Mesendoderm (in vitro differentiated cells): ENCODE measurements around the gene MAPRE3.

ENCODE experiments used
- DNase-seq: peaks from one replicate; pipeline ENCODE4 v3.0.0; 2013
- H2AK5ac ChIP-seq: 2 replicates; pipeline ENCODE4 v1.6.1; 2013; ENCODE audit warnings: low read length, inconsistent platforms
- H2BK120ac ChIP-seq: 2 replicates; pipeline ENCODE4 v1.6.1; 2013; ENCODE audit warnings: low read depth, mild to moderate bottlenecking, low read length, moderate library complexity, mixed read lengths
- H2BK15ac ChIP-seq: replicated peaks from 2 replicates; pipeline ENCODE4 v1.6.1; 2013; ENCODE audit warnings: low read depth, mild to moderate bottlenecking, moderate library complexity
- H2BK5ac ChIP-seq: 2 replicates; pipeline ENCODE4 v1.6.1; 2013; ENCODE audit warnings: low read length, inconsistent platforms
- H3K18ac ChIP-seq: 2 replicates; pipeline ENCODE4 v1.6.1; 2013; ENCODE audit warnings: mild to moderate bottlenecking, low read length, mixed read lengths
- H3K23ac ChIP-seq: one replicate; pipeline ENCODE4 v1.6.1; 2013; ENCODE audit warnings: low read length
- H3K27ac ChIP-seq: 2 replicates; pipeline ENCODE4 v1.5.1; 2013; ENCODE audit warnings: low read depth, mild to moderate bottlenecking, inconsistent platforms, low read length, moderate library complexity
- H3K27me3 ChIP-seq: 2 replicates; pipeline ENCODE4 v1.6.1; 2013; ENCODE audit warnings: low read length, control low read depth, mild to moderate bottlenecking, inconsistent platforms; ENCODE audit not compliant: insufficient read depth, poor library complexity
- H3K36me3 ChIP-seq: 2 replicates; pipeline ENCODE4 v1.6.1; 2013; ENCODE audit warnings: low read length, inconsistent platforms; ENCODE audit not compliant: control insufficient read depth, insufficient read depth
- H3K4ac ChIP-seq: one replicate; pipeline ENCODE4 v1.6.1; 2013; ENCODE audit warnings: low read depth, mild to moderate bottlenecking, low read length, moderate library complexity
- H3K4me1 ChIP-seq: 2 replicates; pipeline ENCODE4 v1.6.1; 2013; ENCODE audit warnings: low read depth, low read length, inconsistent platforms; ENCODE audit not compliant: control insufficient read depth
- H3K4me2 ChIP-seq: 2 replicates; pipeline ENCODE4 v1.6.1; 2013; ENCODE audit warnings: low read length
- H3K4me3 ChIP-seq: 2 replicates; pipeline ENCODE4 v1.5.1; 2013; ENCODE audit warnings: mild to moderate bottlenecking, low read length
- H3K56ac ChIP-seq: one replicate; pipeline ENCODE4 v1.6.1; 2013; ENCODE audit warnings: low read length
- H3K79me1 ChIP-seq: 2 replicates; pipeline ENCODE4 v1.6.1; 2013; ENCODE audit warnings: low read length, inconsistent platforms
- H3K79me2 ChIP-seq: 2 replicates; pipeline ENCODE4 v1.6.1; 2013; ENCODE audit warnings: mild to moderate bottlenecking, low read length; ENCODE audit not compliant: control insufficient read depth, insufficient read depth
- H3K9ac ChIP-seq: 2 replicates; pipeline ENCODE4 v1.6.1; 2013; ENCODE audit warnings: low read length, inconsistent platforms
- H4K5ac ChIP-seq: one replicate; pipeline ENCODE4 v1.6.1; 2013; ENCODE audit warnings: low read length
- H4K8ac ChIP-seq: one replicate; pipeline ENCODE4 v1.6.1; 2013; ENCODE audit warnings: low read depth, mild to moderate bottlenecking, control low read depth, low read length, moderate library complexity
- WGBS: extraction: QIAGEN DNeasy Blood & Tissue Kit; methylation state at CpG from one replicate; pipeline ENCODE4 v1.1.7; 2013; ENCODE audit warnings: low lambda C conversion rate, missing lambda C conversion rate; ENCODE audit not compliant: insufficient coverage; ENCODE audit errors: extremely low coverage; 5-methylcytosine and 5-hydroxymethylcytosine counted together

MAPRE3 gene

DNA sequence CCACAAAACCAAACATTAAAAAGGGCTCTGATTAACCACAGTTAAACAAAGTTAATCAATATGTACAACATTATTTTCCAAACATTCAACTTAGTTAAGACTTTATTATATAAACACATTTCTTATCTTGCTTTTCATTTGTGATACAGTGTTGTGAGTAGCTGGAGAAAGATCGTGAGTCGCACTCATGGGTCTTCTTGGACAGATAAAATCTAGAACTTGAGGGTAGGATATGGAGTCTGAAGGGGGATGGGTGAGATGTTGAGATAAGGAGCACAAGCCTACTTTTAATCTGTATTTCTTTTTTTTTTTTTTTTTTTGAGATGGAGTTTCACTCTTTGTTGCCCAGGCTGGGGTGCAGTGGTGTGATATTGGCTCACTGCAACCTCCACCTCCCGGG is 39.7 kb downstream of the MAPRE3 start:
- H4K5ac ChIP-seq, result no peak overlapping the region
- no peaks in the 10 kb centered on the region for H3K36me3 ChIP-seq
- no peak overlapping the region for H3K18ac ChIP-seq
- H3K27ac ChIP-seq, result no peak overlapping the region
- H3K9ac ChIP-seq, result no peak overlapping the region
- H2BK120ac ChIP-seq, result no peak overlapping the region
- no peak overlapping the region for H3K4ac ChIP-seq
- no peak overlapping the region for H2BK5ac ChIP-seq
- WGBS, result no CpG with 5 or more reads among the region's 3 CpGs
- no peak overlapping the region for H3K23ac ChIP-seq
- H3K79me2 ChIP-seq, result no peaks in the 10 kb centered on the region
- no peak for DNase-seq
- H3K79me1 ChIP-seq, result no peaks in the 10 kb centered on the region
- no peak overlapping the region for H3K4me2 ChIP-seq
- no peaks in the 10 kb centered on the region for H3K27me3 ChIP-seq
- no peaks in the 10 kb centered on the region for H3K4me1 ChIP-seq
- H4K8ac ChIP-seq, result no peak overlapping the region
- no peak overlapping the region for H3K56ac ChIP-seq
- H2BK15ac ChIP-seq, result no peak overlapping the region
- H2AK5ac ChIP-seq, result no peak overlapping the region
- no peak overlapping the region for H3K4me3 ChIP-seq

- Histone ChIP-seq H3K4me2 (no peak overlapping the region), H3K27me3 (no peaks in the 10 kb centered on the region), H3K9ac (no peak overlapping the region), H3K27ac (no peak overlapping the region), H3K23ac (no peak overlapping the region), H3K4me3 (no peak overlapping the region), H3K4ac (no peak overlapping the region), H2AK5ac (no peak overlapping the region), H3K4me1 (peaks cover 3% of the 10 kb centered on the region), H3K18ac (no peak overlapping the region), H2BK15ac (no peak overlapping the region), H2BK120ac (no peak overlapping the region), H4K5ac (no peak overlapping the region), H4K8ac (no peak overlapping the region), H3K56ac (no peak overlapping the region), H3K36me3 (no peaks in the 10 kb centered on the region), H2BK5ac (no peak overlapping the region), H3K79me1 (no peaks in the 10 kb centered on the region), H3K79me2 (no peaks in the 10 kb centered on the region)
- WGBS, result no CpG with 5 or more reads among the region's 4 CpGs
- no peak for DNase-seq
Observed at GRCh38 chr2:27013738-27014137, 43.3 kb downstream of the MAPRE3 start.

DNA sequence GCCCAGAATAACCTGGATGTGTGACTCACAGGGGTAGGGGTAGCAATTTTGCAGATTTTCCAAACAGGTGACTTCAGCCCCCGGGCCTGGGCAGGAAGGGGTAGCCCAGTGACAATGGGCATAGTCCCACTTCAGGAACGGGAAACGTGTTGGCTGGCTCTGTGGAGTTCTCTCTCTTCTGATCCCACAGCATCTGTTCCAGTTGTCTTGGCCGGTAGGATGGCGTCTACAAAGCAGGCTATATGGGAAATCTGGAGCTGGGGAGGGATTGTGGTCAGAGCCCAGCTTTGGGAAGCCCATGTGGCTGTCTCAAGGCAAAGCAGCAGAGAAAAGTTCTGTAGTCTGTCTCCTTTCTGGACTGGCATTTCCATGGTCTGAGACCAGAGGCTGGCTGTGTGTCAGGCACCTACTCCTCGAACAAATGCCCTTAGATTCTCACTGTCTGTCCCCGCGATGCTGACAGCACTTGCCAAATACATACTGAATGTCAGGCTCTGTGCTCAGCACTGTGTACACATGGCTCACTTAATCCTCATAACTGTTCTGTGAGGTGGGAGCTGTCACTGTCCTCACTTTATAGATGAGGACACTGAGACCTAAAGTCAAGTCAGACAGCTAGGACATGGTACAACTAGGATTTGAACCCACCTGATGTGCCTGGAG is 44.5 kb downstream of the MAPRE3 start:
- H3K56ac ChIP-seq, result peak overlapping the region; percentile 64
- DNase-seq, result no peak
- no peak overlapping the region for H3K4me2 ChIP-seq
- no peak overlapping the region for H4K8ac ChIP-seq
- no peaks in the 10 kb centered on the region for H3K27me3 ChIP-seq
- no peaks in the 10 kb centered on the region for H3K79me1 ChIP-seq
- no peaks in the 10 kb centered on the region for H3K79me2 ChIP-seq
- WGBS, result no CpG with 5 or more reads among the region's 8 CpGs
- no peak overlapping the region for H2BK15ac ChIP-seq
- no peak overlapping the region for H2BK5ac ChIP-seq
- peaks cover 3% of the 10 kb centered on the region for H3K4me1 ChIP-seq
- no peak overlapping the region for H3K18ac ChIP-seq
- H3K36me3 ChIP-seq, result no peaks in the 10 kb centered on the region
- H4K5ac ChIP-seq, result no peak overlapping the region
- H3K4ac ChIP-seq, result no peak overlapping the region
- H2AK5ac ChIP-seq, result no peak overlapping the region
- H3K27ac ChIP-seq, result no peak overlapping the region
- no peak overlapping the region for H2BK120ac ChIP-seq
- no peak overlapping the region for H3K4me3 ChIP-seq
- H3K9ac ChIP-seq, result no peak overlapping the region
- no peak overlapping the region for H3K23ac ChIP-seq

DNA sequence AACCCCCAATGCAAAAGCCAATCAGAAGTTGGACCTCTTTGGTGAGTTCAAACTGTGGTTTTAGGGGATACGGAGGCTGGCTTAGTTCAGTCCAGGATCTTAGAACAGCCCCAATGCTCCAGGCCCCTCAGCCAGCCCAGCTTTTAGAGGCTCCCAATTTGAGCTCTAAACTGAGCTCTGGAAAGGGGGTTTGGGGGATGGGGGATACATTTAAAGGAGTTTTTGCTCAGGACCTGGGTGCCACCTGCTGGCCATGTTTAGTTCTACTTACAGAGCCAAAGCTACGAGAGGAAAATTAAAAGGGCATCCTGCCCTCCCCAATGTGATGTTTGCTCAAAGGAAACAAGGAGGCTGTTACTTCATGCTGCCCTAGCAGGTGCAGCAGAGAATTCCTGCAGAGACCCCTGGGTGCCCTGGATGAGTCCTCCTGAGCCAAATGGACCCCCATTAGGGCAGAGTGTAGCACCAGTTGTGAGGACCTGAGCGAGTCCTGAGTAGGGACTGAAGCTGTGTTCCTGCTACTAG is 46.4 kb downstream of the MAPRE3 start:
- H4K8ac ChIP-seq, result no peak overlapping the region
- WGBS, result no CpG with 5 or more reads among the region's 3 CpGs
- H3K9ac ChIP-seq, result no peak overlapping the region
- peaks cover 3% of the 10 kb centered on the region for H3K4me1 ChIP-seq
- H3K79me2 ChIP-seq, result no peaks in the 10 kb centered on the region
- H3K27me3 ChIP-seq, result no peaks in the 10 kb centered on the region
- no peak overlapping the region for H3K27ac ChIP-seq
- no peaks in the 10 kb centered on the region for H3K79me1 ChIP-seq
- no peak overlapping the region for H3K56ac ChIP-seq
- no peak overlapping the region for H3K18ac ChIP-seq
- no peak overlapping the region for H3K4me2 ChIP-seq
- no peak overlapping the region for H2AK5ac ChIP-seq
- H2BK120ac ChIP-seq, result no peak overlapping the region
- H4K5ac ChIP-seq, result no peak overlapping the region
- no peaks in the 10 kb centered on the region for H3K36me3 ChIP-seq
- H3K4ac ChIP-seq, result no peak overlapping the region
- no peak overlapping the region for H3K4me3 ChIP-seq
- no peak overlapping the region for H3K23ac ChIP-seq
- H2BK5ac ChIP-seq, result no peak overlapping the region
- no peak overlapping the region for H2BK15ac ChIP-seq
- DNase-seq, result peak; percentile 86

- Histone ChIP-seq H3K36me3 (no peaks in the 10 kb centered on the region), H3K18ac (no peak overlapping the region), H4K8ac (no peak overlapping the region), H3K56ac (no peak overlapping the region), H3K4ac (no peak overlapping the region), H2BK5ac (no peak overlapping the region), H2AK5ac (no peak overlapping the region), H3K4me2 (no peak overlapping the region), H3K23ac (no peak overlapping the region), H3K9ac (no peak overlapping the region), H3K27ac (no peak overlapping the region), H2BK120ac (no peak overlapping the region), H3K4me3 (no peak overlapping the region), H3K27me3 (no peaks in the 10 kb centered on the region), H2BK15ac (no peak overlapping the region), H3K4me1 (peaks cover 3% of the 10 kb centered on the region), H3K79me1 (no peaks in the 10 kb centered on the region), H3K79me2 (no peaks in the 10 kb centered on the region), H4K5ac (no peak overlapping the region)
- no peak for DNase-seq
- no CpG with 5 or more reads among the region's 3 CpGs for WGBS
Observed at GRCh38 chr2:27018142-27018541, 47.7 kb downstream of the MAPRE3 start.

DNA sequence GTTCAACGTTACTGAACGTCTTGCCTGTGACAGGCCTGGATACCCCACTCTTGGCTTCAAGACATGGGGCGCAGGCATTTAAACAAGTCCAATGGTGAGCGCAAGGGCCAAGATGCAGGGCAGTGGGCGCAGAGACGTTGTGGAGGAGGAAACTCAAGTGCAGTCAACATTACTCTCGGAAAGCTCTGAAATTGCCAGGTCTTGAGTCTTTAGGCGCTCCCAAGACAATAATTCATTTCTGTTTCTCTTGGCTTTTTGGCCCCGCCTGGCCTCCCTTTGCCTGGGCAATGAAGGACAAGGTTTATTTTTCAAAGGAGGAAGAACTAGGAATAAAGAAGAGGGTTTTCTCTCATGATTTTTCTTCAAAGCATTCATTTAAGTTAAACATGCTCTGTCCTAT is 49.0 kb downstream of the MAPRE3 start:
- Histone ChIP-seq H3K18ac (no peak overlapping the region), H3K4ac (no peak overlapping the region), H3K27ac (no peak overlapping the region), H3K23ac (no peak overlapping the region), H2BK5ac (no peak overlapping the region), H4K8ac (no peak overlapping the region), H4K5ac (no peak overlapping the region), H3K79me1 (no peaks in the 10 kb centered on the region), H2AK5ac (no peak overlapping the region), H3K9ac (no peak overlapping the region), H3K4me1 (peaks cover 3% of the 10 kb centered on the region), H2BK15ac (no peak overlapping the region), H3K4me2 (no peak overlapping the region), H3K56ac (no peak overlapping the region), H3K36me3 (no peaks in the 10 kb centered on the region), H3K4me3 (no peak overlapping the region), H3K27me3 (no peaks in the 10 kb centered on the region), H3K79me2 (no peaks in the 10 kb centered on the region), H2BK120ac (no peak overlapping the region)
- no peak for DNase-seq
- WGBS, result no CpG with 5 or more reads among the region's 9 CpGs
